ENCODE measurements around the gene SINHCAF. TPM values are rescaled to one million over a fixed set of nuclear protein-coding genes. Genes with fewer than 3 reads are reported as not detected.

SINHCAF gene
- total and polyA plus RNA-seq, 9 of the 15 experiments (the other 6 are each of a cell fraction or from before 2014, with no cell fraction given) = 73.2 to 185 (median 110) TPM

- no peak for TF ChIP-seq CBX1 (IDR thresholded peaks at IDR 0.05; ENCODE audit: low read depth)
- no peak for TF ChIP-seq MIER1 (IDR thresholded peaks at IDR 0.05; ENCODE audit: low read depth)
- no peak for TF ChIP-seq HLTF (IDR thresholded peaks at IDR 0.05)
- TF ChIP-seq, protein P1, sequence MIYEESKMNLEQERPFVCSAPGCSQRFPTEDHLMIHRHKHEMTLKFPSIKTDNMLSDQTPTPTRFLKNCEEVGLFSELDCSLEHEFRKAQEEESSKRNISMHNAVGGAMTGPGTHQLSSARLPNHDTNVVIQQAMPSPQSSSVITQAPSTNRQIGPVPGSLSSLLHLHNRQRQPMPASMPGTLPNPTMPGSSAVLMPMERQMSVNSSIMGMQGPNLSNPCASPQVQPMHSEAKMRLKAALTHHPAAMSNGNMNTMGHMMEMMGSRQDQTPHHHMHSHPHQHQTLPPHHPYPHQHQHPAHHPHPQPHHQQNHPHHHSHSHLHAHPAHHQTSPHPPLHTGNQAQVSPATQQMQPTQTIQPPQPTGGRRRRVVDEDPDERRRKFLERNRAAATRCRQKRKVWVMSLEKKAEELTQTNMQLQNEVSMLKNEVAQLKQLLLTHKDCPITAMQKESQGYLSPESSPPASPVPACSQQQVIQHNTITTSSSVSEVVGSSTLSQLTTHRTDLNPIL (CRISPR knock-in tag; IDR thresholded peaks at IDR 0.05) = no peak
These were observed 58.0 kb downstream of the SINHCAF start (continued) for GRCh38 chr12:31267966-31268365.

- H3K4me2 ChIP-seq (ENCODE audit: insufficient read depth, low read length) = no peak overlapping the region
- H3K27ac ChIP-seq (ENCODE audit: extremely low read depth, low read depth, low read length) = no peak overlapping the region
- 38% methylated on average over 11 of the region's 11 CpGs for WGBS (ENCODE audit: insufficient coverage, low coverage, missing lambda C conversion rate)
- H4K20me1 ChIP-seq (replicated peaks; ENCODE audit: control insufficient read depth, insufficient read depth, low read length) = no peaks in the 10 kb centered on the region
- CTCF ChIA-PET (ENCODE audit: low intra/inter-chr PET ratio) = no interaction called here
- ATAC-seq (peak; percentile 87), FAIRE-seq (no peak), DNase-seq (ENCODE audit: extremely low read depth in 1 of 4, low spot score in 3 of 4) (peak in 2 of 4 experiments; percentile 23 to 25)
- no peaks in the 10 kb centered on the region for H3K79me2 ChIP-seq (ENCODE audit: control insufficient read depth, insufficient read depth, low read length)
- intact Hi-C loops (cut with micrococcal nuclease) (no loop called here), in situ Hi-C loops (cut with MboI) (no loop called here)
- H3K36me3 ChIP-seq (ENCODE audit: control insufficient read depth, insufficient read depth, low read length) = no peaks in the 10 kb centered on the region
- H3K4me3 ChIP-seq = no peak overlapping the region
- H3K9ac ChIP-seq (ENCODE audit: insufficient read depth in 1 of 2, low read depth in 2 of 2, low read length in 2 of 2) = peak overlapping the region in 1 of 2 experiments; percentile 56; a peak in 2 of 4 replicates
- no TSS peak for BruUV-seq (replicated peaks)
- no peaks in the 10 kb centered on the region for H3K27me3 ChIP-seq (ENCODE audit: control insufficient read depth in 2 of 2, insufficient read depth in 2 of 2, low read length in 2 of 2)
- peak overlapping the region; percentile 1; the same call in 1 of the 2 replicates for H2AFZ ChIP-seq (ENCODE audit: low read depth, low read length)
- H3K9me1 ChIP-seq (ENCODE audit: control insufficient read depth, insufficient read depth, low read length) = no peaks in the 10 kb centered on the region
- H3K4me1 ChIP-seq (replicated peaks in 1 of 2; ENCODE audit: control insufficient read depth in 2 of 2, insufficient read depth in 2 of 2, low read length in 2 of 2) = peaks cover 0 to 3% of the 10 kb centered on the region in 2 experiments; a peak in 1 of 5 replicates
- POLR2A ChIA-PET = no interaction called here
- no peaks in the 10 kb centered on the region for H3K9me3 ChIP-seq (replicated peaks; ENCODE audit: control insufficient read depth, insufficient read depth, low read depth, low read length)
- TF ChIP-seq NCOR1 (IDR thresholded peaks at IDR 0.05) (no peak), SAFB2 (IDR thresholded peaks at IDR 0.05; ENCODE audit: borderline replicate concordance, low read depth, low read length, severe bottlenecking) (no peak), ZNF280A (IDR thresholded peaks at IDR 0.05; ENCODE audit: low read depth, partially characterized antibody) (no peak), TFAM (CRISPR knock-in tag; conservative IDR thresholded peaks at IDR 0.05) (no peak), HEY1 (CRISPR knock-in tag; IDR thresholded peaks at IDR 0.05; ENCODE audit: borderline replicate concordance) (no peak), KDM1A (IDR thresholded peaks at IDR 0.05) (no peak), TCF3 (CRISPR knock-in tag; IDR thresholded peaks at IDR 0.05) (no peak), RFX7 (CRISPR knock-in tag; IDR thresholded peaks at IDR 0.05) (no peak)
- TF ChIP-seq, protein P2, sequence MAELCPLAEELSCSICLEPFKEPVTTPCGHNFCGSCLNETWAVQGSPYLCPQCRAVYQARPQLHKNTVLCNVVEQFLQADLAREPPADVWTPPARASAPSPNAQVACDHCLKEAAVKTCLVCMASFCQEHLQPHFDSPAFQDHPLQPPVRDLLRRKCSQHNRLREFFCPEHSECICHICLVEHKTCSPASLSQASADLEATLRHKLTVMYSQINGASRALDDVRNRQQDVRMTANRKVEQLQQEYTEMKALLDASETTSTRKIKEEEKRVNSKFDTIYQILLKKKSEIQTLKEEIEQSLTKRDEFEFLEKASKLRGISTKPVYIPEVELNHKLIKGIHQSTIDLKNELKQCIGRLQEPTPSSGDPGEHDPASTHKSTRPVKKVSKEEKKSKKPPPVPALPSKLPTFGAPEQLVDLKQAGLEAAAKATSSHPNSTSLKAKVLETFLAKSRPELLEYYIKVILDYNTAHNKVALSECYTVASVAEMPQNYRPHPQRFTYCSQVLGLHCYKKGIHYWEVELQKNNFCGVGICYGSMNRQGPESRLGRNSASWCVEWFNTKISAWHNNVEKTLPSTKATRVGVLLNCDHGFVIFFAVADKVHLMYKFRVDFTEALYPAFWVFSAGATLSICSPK (IDR thresholded peaks at IDR 0.05; ENCODE audit: borderline replicate concordance) = no peak
These were observed 60.2 kb downstream of the SINHCAF start for GRCh38 chr12:31265722-31266121.

Measured in K562 (cell line).